ENCODE results near the gene ADGRE2.
A peak's percentile ranks its signal among the peaks of the same experiment; 100 is the strongest.

Gene ADGRE2

DNA sequence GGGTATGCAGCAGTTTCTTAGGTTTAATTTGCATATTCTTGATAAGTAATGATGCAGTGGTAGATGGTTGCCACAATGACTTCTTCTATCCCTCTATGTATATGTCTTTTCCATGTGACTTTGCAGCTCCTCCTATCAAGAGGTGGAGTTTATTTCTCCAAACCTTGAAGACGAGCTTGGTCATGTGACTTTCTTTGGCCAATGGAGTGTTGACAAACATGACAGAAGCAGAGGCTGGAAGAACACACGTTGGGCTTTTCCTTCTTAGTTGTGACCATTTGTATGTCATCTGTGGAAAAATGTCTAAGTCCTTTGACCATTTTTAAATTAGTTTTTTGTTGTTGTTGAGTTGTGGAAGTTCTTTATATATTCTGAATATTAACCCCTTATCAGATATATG lies 56.2 kb downstream of the ADGRE2 start:
- Mint-ChIP-seq H3K27me3 (no peaks in the 10 kb centered on the region), H3K9me3 (peaks cover 41 to 89% of the 10 kb centered on the region in 2 donors), H3K4me3 (no peak overlapping the region), H3K4me1 (no peaks in the 10 kb centered on the region), H3K27ac (no peak overlapping the region)
- ATAC-seq: no peak
- no peak for DNase-seq

DNA sequence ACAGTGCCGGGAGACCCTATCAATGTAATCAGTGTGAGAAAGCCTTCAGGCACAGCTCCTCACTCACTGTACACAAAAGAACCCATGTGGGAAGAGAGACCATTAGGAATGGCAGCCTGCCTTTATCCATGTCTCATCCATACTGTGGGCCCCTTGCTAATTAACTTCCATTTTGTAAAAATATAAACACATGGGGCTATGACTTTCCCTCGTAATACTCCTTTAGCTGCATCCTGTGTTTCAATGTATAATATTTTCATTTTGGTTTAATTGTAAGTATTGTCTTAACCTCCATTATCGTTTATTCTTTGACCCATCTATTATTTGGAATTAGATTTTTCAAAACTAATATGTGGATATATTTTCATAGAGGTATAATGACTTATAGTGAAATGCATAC lies 59.2 kb downstream of the ADGRE2 start:
- ATAC-seq: no peak
- no peak overlapping the region for H3K4me3 Mint-ChIP-seq
- DNase-seq: no peak
- H3K27me3 Mint-ChIP-seq: no peaks in the 10 kb centered on the region
- H3K27ac Mint-ChIP-seq: no peak overlapping the region
- peaks cover 49 to 91% of the 10 kb centered on the region in 2 donors for H3K9me3 Mint-ChIP-seq
- no peaks in the 10 kb centered on the region for H3K4me1 Mint-ChIP-seq

- no peak for DNase-seq
- peaks cover 49 to 91% of the 10 kb centered on the region in 2 donors for H3K9me3 Mint-ChIP-seq
- H3K4me3 Mint-ChIP-seq: no peak overlapping the region
- H3K27me3 Mint-ChIP-seq: no peaks in the 10 kb centered on the region
- H3K4me1 Mint-ChIP-seq: no peaks in the 10 kb centered on the region
- ATAC-seq: no peak
- no peak overlapping the region for H3K27ac Mint-ChIP-seq
Measured at GRCh38 chr19:14718522-14719116, 59.7 kb downstream of the ADGRE2 start.

DNA sequence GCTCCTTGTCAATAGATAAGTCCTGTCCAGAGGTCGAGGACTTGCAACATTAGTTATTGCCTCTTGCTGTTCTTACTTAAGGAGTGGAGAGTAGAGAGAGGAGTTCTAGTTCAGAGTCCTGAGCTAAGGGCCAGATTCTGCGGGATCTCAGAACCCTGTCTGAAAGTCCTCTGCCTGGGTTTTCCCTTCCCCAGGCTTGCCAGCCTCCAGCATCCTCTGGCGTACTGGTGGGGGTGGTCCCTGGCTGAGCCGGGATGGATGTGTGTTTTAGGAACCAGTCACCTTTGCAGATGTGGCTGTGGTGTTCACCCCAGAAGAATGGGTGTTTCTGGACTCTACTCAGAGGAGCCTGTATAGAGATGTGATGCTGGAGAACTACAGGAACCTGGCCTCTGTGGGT lies 62.5 kb downstream of the ADGRE2 start:
- peaks cover 55 to 91% of the 10 kb centered on the region in 2 donors for H3K9me3 Mint-ChIP-seq
- H3K4me1 Mint-ChIP-seq: no peaks in the 10 kb centered on the region
- ATAC-seq: no peak
- no peak for DNase-seq
- no peak overlapping the region for H3K4me3 Mint-ChIP-seq
- no peaks in the 10 kb centered on the region for H3K27me3 Mint-ChIP-seq
- no peak overlapping the region for H3K27ac Mint-ChIP-seq

GRCh38 chr19:14704450-14704849 lies 73.9 kb downstream of the ADGRE2 start:
- Mint-ChIP-seq H3K4me1 (no peaks in the 10 kb centered on the region), H3K4me3 (no peak overlapping the region), H3K9me3 (peaks cover 7 to 9% of the 10 kb centered on the region in 2 donors), H3K27ac (no peak overlapping the region), H3K27me3 (no peaks in the 10 kb centered on the region)
- no peak for DNase-seq
- no peak for ATAC-seq

GRCh38 chr19:14703833-14704232 lies 74.5 kb downstream of the ADGRE2 start:
- Mint-ChIP-seq H3K4me1 (no peaks in the 10 kb centered on the region), H3K27me3 (no peaks in the 10 kb centered on the region), H3K4me3 (no peak overlapping the region), H3K27ac (no peak overlapping the region), H3K9me3 (peaks cover 5 to 7% of the 10 kb centered on the region in 2 donors)
- no peak for ATAC-seq
- DNase-seq: no peak

GRCh38 chr19:14700711-14701375 lies 77.5 kb downstream of the ADGRE2 start:
- DNase-seq (no peak), ATAC-seq (no peak)
- no peaks in the 10 kb centered on the region for H3K4me1 Mint-ChIP-seq
- no peaks in the 10 kb centered on the region for H3K27me3 Mint-ChIP-seq
- H3K9me3 Mint-ChIP-seq: peaks cover 4 to 7% of the 10 kb centered on the region in 2 donors
- no peak overlapping the region for H3K4me3 Mint-ChIP-seq
- no peak overlapping the region for H3K27ac Mint-ChIP-seq

DNA sequence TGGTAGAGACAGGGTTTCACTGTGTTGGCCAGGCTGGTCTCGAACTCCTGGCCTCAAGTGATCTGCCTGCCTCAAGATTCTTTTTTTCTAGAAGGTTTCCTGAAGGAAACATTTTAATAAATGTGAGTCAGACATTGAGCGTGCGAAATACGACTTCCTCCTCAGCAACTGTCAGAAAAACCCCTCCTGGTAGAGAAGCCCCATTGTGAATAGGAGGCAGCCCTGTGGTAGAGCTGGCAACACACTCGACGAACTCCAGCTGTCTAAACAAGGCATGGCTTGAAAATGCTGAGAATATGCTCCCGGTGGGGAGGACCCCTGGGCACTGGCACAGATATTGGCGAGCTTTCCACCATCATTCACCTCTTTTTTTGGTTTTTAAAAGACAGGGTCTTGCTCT lies 78.7 kb downstream of the ADGRE2 start:
- Mint-ChIP-seq H3K9me3 (peaks cover 4 to 7% of the 10 kb centered on the region in 2 donors), H3K4me1 (no peaks in the 10 kb centered on the region), H3K27me3 (no peaks in the 10 kb centered on the region), H3K4me3 (no peak overlapping the region), H3K27ac (no peak overlapping the region)
- DNase-seq: no peak
- ATAC-seq: no peak

DNA sequence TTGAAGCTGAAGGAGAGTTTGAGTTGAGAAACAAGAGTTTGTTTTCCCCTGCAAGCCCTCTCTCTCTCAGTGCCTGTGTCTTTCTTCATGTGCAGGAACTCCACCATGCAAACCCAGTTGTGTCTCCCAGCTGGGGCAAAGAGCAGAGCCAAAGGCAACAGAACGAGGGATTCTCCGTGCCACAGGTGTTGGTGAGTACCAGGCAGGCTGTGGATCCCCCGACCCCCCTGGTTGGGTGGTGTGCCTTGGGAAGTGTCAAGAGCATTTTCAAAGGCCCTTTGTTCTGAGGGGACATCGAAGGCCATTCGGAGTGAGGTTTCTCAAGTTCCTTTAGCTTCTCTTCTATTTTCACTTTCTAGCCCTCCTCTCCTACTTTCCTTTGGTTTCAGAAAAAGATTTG lies 82.9 kb downstream of the ADGRE2 start:
- no peak for ATAC-seq
- no peaks in the 10 kb centered on the region for H3K27me3 Mint-ChIP-seq
- no peak overlapping the region for H3K4me3 Mint-ChIP-seq
- H3K9me3 Mint-ChIP-seq: no peaks in the 10 kb centered on the region
- no peak for DNase-seq
- peaks cover 18% of the 10 kb centered on the region for H3K4me1 Mint-ChIP-seq
- no peak overlapping the region for H3K27ac Mint-ChIP-seq

GRCh38 chr19:14694641-14695266 lies 83.6 kb downstream of the ADGRE2 start:
- H3K4me3 Mint-ChIP-seq: no peak overlapping the region
- no peak overlapping the region for H3K27ac Mint-ChIP-seq
- ATAC-seq (no peak), DNase-seq (no peak)
- H3K27me3 Mint-ChIP-seq: no peaks in the 10 kb centered on the region
- peaks cover 18% of the 10 kb centered on the region for H3K4me1 Mint-ChIP-seq
- no peaks in the 10 kb centered on the region for H3K9me3 Mint-ChIP-seq

DNA sequence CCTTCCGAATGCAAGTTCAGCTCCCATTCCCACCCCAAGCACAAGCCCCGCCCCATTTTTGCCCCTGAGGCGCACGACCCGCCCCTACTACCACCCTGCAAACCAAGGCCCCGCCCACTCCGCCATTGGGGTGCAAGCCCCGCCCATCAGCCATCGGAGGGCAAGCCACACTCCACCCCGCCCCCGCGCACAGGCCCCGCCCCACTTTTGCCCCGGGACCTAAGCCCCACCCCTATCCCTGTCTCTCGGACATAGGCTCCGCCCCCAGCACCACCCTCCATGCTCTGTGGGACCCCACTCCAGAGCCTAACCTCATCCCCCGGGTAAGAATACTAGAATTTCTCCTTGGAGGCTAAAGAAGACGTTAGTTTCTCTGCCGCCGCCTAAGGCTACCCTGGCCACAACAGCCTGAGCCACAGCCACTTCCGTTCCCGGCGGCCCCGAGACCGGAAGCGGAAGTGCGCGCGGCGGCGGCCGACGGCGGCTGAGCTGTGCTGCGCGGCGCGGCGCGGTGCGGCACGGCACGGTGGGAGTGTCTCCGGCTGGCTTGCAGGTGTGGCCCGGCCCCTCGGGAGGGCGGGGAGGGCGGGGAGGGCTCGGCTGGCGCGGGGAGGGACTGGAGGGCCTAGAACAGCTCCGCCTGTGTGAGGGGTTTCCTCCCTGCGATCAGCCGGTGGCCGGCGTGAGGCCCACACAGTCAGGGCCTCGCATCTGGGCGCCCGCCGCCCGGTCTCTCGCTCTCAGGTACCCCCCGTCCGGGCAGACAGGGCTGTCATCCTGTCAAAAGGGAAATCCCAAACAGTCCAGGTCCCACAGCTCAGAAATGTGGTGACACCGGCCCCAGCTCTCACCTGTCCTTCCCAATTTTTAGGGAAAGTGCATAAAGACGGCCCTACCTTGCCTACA lies 88.5 kb downstream of the ADGRE2 start, which contains the start of gene ZNF333:
Gene ZNF333 (plus strand): TSS at position 451 of the 906 bp plus-strand sequence. CDS start 3,444 bp downstream, outside the sequence.
- no peaks in the 10 kb centered on the region for H3K27me3 Mint-ChIP-seq
- peak within 1 kb of the TSS; percentile 96 to 97 for H3K4me3 Mint-ChIP-seq
- H3K27ac Mint-ChIP-seq: peak within 1 kb of the TSS; percentile 100
- ATAC-seq (peak; percentile 98), DNase-seq (peak; percentile 97)
- peaks cover 24% of the 10 kb centered on the region for H3K4me1 Mint-ChIP-seq
- no peaks in the 10 kb centered on the region for H3K9me3 Mint-ChIP-seq

GRCh38 chr19:14686411-14686810 lies 91.9 kb downstream of the ADGRE2 start:
- ATAC-seq: no peak
- H3K27me3 Mint-ChIP-seq: no peaks in the 10 kb centered on the region
- H3K4me3 Mint-ChIP-seq: no peak overlapping the region
- DNase-seq: peak; percentile 5 to 26
- no peak overlapping the region for H3K27ac Mint-ChIP-seq
- peaks cover 12% of the 10 kb centered on the region for H3K4me1 Mint-ChIP-seq
- no peaks in the 10 kb centered on the region for H3K9me3 Mint-ChIP-seq

DNA sequence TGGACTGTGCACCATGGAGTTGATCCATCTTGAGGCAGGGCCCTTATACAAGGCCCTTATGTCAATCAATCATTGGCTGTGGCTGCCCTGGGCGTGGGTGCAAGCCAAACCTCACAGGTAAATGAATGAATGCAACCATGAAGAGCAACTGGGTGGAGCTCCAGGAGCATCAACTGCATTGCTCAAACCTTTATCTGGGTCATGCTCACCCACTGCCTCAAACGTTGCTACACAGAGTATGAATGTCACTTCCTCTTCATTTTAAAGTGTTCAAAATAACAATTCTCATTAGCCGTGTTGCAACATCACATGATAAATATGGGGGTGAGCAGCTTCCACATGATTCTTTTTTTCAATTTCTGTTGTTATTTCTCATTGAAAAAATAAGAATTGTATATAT lies 94.9 kb downstream of the ADGRE2 start:
- Mint-ChIP-seq H3K27ac (no peak overlapping the region), H3K9me3 (no peaks in the 10 kb centered on the region), H3K4me3 (no peak overlapping the region), H3K4me1 (no peaks in the 10 kb centered on the region), H3K27me3 (no peaks in the 10 kb centered on the region)
- DNase-seq: no peak
- no peak for ATAC-seq
